ENCODE data around the gene SH3PXD2B. TPM values are rescaled to one million over a fixed set of nuclear protein-coding genes. Genes with fewer than 3 reads are reported as not detected.

The SH3PXD2B gene
- total RNA-seq, 1 experiment from 2014 or later: 27.5 TPM

DNA sequence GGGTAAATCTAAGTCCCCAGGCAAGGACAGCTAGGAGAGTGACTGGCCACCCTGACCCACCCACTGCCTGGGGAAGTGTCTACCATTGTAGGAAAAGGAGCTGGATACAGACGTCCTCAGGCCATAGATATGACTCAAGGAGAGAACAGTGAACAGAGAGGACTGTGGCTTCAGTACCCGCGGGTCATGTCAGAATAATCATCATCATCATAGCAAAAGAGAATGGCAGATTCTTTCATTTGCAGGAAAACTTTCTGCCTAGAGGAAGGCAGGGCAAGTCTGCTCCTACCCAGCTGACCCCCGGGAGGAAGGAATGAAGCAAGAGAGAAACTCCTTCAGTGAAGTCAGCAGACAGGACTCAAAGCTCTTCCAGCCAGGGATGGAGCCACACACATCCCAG, 118.6 kb downstream of the SH3PXD2B start (continued):
- TF ChIP-seq, protein P1, sequence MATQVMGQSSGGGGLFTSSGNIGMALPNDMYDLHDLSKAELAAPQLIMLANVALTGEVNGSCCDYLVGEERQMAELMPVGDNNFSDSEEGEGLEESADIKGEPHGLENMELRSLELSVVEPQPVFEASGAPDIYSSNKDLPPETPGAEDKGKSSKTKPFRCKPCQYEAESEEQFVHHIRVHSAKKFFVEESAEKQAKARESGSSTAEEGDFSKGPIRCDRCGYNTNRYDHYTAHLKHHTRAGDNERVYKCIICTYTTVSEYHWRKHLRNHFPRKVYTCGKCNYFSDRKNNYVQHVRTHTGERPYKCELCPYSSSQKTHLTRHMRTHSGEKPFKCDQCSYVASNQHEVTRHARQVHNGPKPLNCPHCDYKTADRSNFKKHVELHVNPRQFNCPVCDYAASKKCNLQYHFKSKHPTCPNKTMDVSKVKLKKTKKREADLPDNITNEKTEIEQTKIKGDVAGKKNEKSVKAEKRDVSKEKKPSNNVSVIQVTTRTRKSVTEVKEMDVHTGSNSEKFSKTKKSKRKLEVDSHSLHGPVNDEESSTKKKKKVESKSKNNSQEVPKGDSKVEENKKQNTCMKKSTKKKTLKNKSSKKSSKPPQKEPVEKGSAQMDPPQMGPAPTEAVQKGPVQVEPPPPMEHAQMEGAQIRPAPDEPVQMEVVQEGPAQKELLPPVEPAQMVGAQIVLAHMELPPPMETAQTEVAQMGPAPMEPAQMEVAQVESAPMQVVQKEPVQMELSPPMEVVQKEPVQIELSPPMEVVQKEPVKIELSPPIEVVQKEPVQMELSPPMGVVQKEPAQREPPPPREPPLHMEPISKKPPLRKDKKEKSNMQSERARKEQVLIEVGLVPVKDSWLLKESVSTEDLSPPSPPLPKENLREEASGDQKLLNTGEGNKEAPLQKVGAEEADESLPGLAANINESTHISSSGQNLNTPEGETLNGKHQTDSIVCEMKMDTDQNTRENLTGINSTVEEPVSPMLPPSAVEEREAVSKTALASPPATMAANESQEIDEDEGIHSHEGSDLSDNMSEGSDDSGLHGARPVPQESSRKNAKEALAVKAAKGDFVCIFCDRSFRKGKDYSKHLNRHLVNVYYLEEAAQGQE (IDR thresholded peaks at IDR 0.05; ENCODE audit: low read depth): no peak
- TF ChIP-seq JUND (IDR thresholded peaks at IDR 0.05) (no peak), SIN3A (IDR thresholded peaks at IDR 0.05; ENCODE audit: low read depth) (no peak), TCF7L2 (IDR thresholded peaks at IDR 0.05; ENCODE audit: borderline replicate concordance, extremely low read depth, insufficient read depth, insufficient read length) (no peak), CBX3 (IDR thresholded peaks at IDR 0.05; ENCODE audit: low read depth) (no peak), EZH2 (IDR thresholded peaks at IDR 0.05) (no peak), ELF1 (IDR thresholded peaks at IDR 0.05; ENCODE audit: borderline replicate concordance, low read depth) (no peak), YY1 (IDR thresholded peaks at IDR 0.05; ENCODE audit: extremely low read depth, insufficient replicate concordance, low read depth, low read length) (no peak), ZNF274 (IDR thresholded peaks at IDR 0.05; ENCODE audit: low read depth, low read length) (no peak)
- TF ChIP-seq, protein P2, sequence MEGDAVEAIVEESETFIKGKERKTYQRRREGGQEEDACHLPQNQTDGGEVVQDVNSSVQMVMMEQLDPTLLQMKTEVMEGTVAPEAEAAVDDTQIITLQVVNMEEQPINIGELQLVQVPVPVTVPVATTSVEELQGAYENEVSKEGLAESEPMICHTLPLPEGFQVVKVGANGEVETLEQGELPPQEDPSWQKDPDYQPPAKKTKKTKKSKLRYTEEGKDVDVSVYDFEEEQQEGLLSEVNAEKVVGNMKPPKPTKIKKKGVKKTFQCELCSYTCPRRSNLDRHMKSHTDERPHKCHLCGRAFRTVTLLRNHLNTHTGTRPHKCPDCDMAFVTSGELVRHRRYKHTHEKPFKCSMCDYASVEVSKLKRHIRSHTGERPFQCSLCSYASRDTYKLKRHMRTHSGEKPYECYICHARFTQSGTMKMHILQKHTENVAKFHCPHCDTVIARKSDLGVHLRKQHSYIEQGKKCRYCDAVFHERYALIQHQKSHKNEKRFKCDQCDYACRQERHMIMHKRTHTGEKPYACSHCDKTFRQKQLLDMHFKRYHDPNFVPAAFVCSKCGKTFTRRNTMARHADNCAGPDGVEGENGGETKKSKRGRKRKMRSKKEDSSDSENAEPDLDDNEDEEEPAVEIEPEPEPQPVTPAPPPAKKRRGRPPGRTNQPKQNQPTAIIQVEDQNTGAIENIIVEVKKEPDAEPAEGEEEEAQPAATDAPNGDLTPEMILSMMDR (IDR thresholded peaks at IDR 0.05 in 2 of 3, conservative IDR thresholded peaks at IDR 0.05 in 1 of 3; ENCODE audit: borderline replicate concordance in 1 of 3, insufficient read depth in 1 of 3, low read depth in 2 of 3, low read length in 2 of 3): no peak
- TF ChIP-seq, protein P3, sequence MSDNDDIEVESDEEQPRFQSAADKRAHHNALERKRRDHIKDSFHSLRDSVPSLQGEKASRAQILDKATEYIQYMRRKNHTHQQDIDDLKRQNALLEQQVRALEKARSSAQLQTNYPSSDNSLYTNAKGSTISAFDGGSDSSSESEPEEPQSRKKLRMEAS (IDR thresholded peaks at IDR 0.05): no peak

Measured in HCT116 (cell line).